Sigmoid colon (tissue), 4 donors: ENCODE results near the gene TAS2R50.

Experiments
- CTCF ChIP-seq, 4 experiments: fragments of 450-650 bp in 3 of 4; fragments of 200-600 bp in 1 of 4; IDR thresholded peaks; one replicate each; pipeline ENCODE4 v1.5.1; 2016 to 2019; ENCODE audit warnings: antibody characterized with exemption in 4 of 4, mild to moderate bottlenecking in 3 of 4, moderate library complexity in 2 of 4
- EP300 ChIP-seq, 4 donors: sonication (generic); formaldehyde crosslinking; IDR thresholded peaks; one replicate each; pipeline ENCODE4 v1.6.1; 2017; ENCODE audit warnings: antibody characterized with exemption in 4 of 4
- POLR2A ChIP-seq, 2 donors: fragments of 450-650 bp; IDR thresholded peaks; one replicate each; pipeline ENCODE4 v1.6.1; 2016; ENCODE audit warnings: antibody characterized with exemption in 2 of 2, mild to moderate bottlenecking in 2 of 2, moderate library complexity in 2 of 2
- POLR2AphosphoS5 ChIP-seq, 4 donors: sonication (generic); formaldehyde crosslinking; IDR thresholded peaks; one replicate each; pipeline ENCODE4 v1.6.1; 2017; ENCODE audit warnings: antibody characterized with exemption in 4 of 4

DNA sequence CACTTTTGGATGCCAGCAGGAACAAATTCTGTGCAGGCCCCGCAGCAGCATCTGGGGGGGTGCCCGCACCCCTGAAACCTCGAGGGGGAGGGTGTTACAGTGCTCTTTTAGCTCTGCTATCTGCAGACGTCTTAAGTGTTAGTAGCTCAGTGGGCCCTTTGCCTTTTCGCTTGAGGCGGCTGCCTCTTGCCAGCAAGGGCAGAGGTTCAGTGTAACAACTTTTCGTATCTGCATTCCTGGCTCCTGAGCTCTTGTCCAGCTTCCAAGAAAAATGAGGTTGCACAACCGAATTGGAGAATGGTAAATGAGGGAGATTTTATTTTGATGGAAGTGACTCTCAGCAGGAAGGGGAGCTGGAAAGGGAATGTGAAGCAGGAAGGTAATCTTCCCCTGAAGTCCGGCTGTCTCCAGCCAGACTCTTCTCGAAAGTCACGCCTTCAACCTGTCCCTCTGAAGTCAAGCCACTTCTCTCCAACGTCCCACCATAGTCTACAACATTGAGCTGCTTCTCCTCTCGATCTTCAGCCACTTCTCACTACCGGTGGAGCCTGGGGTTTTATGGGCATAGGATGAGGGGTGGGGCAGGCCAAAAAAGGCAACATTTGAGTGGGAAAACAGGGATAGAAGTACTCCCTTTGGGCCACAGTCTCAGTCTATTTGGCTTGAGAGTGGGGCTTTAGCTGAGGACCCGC lies 17.8 kb downstream of the TAS2R50 start:
- TF ChIP-seq POLR2AphosphoS5 (IDR thresholded peaks at IDR 0.05) (no peak), CTCF (IDR thresholded peaks at IDR 0.05) (no peak), POLR2A (IDR thresholded peaks at IDR 0.05) (no peak), EP300 (IDR thresholded peaks at IDR 0.05) (no peak)
